Stimulated activated CD4-positive, alpha-beta T cell treated with anti-CD3 and anti-CD28 coated beads, Interleukin-4, amount 100 ng/mL, for 1 hour (primary cell): Measurements from ENCODE around the gene LIMS2.

Experiments used
- DNase-seq: peaks from one replicate; pipeline ENCODE4 v3.0.0-alpha.2; 2020

LIMS2 gene

GRCh38 chr2:127675331-127676261, at the start of gene LIMS2:
Gene LIMS2, minus strand, starts transcription at chr2:127675530. Its CDS starts 506 bp downstream, at chr2:127675024.
- no peak for DNase-seq

DNA sequence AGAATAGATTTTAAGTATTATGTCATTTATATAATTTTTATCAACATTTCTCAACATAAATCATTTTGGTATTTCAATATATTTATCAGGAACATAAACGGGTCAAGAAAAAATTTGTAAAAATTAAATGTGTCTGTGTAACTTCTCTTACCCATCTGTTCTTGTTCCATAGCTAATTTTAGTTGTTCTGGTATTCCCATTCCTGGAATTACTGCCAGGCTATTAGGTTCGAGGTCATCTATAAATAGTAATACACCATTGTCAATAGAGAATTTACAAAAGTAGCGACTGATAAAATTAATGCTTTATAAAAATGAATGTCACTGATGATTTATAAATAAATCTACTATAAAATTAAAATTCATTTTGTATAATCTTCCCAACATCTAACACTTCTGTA, 47.5 kb upstream of the LIMS2 start:
- no peak for DNase-seq

DNA sequence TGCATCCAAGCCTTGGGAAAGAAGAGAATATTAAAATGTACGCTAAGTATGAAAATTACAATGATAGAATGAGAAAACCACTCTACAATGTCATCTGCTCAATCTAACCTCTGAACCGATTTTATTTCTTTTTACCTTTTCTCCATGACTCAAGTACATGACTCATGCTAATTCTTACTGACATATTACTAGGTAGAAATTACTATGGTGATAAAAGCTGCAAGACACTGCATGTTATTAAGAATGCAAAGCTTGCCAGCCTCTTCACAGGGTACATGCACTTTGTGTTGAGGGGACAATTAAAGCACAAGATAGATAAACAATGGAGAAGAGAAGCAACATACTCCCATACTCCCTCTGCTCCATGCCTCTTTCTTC, 46.6 kb upstream of the LIMS2 start:
- DNase-seq = no peak

DNA sequence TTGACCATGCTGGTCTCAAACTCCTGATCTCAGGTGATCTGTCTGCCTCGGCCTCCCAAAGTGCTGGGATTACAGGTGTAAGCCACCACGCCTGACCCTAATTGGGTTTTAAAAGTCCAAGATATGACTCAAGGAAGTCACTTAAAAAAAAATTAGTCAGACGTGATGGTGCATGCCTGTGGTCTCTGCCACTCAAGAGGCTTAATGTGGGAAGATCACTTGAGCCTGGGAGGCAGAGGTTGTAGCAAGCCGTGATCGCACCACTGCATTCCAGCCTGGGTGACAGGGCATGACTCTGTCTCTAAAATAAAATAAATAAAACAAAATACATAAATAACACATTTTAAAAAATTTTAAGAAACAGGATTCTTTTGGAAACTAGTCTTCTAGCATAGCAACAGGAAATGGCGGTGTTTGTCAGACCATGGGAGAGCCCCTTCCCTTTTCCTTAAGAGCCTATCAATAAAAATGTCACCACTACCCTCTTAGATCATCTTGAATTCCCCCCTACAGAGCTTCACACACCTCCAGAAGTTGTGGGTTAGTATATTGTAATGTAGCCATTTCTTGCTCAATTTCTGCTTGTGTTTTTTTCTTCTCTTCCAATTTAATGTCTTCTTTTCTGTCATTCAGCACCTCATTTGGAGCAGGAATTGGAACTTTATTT, 46.1 kb upstream of the LIMS2 start:
- DNase-seq = no peak

- no peak for DNase-seq
Observed at GRCh38 chr2:127719301-127720218, 44.2 kb upstream of the LIMS2 start.

DNA sequence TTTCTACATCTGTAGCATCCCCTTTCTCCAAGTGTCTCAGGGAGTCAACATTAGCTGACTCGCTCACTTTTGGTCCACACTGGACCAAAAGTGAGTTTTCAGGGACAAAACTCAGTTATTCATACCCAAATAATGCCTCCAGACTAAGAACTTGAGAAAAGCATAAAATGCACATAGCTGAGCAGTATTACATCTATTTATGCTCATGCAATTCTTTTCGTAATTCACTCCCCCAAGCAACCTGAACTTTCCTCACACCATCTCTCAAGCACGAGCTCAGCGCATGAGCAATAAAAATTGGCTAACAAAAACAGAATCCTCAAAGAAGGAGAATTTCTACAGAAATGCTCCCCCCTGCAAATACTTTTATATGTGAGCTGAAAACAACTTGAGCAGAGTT, 42.9 kb upstream of the LIMS2 start:
- no peak for DNase-seq

DNA sequence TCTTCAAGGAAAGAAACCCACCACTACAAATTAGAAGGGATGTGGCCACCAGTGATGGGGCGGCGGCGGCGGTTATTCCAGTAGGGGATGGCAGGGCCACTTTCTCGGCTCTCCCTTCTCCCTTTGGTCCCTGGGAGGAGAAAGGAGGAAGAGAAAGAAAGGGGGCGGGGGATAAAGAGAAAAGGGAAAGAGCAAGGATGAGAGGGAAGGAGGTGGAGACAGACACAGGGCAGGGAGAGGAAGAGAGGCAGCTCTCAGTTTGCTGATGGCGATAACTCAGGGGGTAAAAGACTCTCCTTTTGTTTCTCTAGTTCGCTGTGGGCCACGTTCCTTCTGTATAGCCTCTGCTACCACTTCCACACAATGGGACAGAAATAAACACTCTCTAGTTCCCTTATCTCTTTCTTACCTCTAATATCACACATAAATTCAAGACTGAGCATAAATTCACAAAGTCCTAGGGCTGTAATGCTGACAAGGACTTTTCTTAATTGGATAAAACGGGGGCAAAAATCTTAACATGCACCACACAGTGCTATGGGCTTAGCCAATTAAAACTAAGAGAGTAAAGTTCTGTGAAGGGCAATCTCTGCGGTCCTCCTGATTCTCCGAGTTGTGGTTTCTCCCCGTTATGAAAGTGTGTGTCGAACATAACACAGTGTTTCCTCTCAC, 40.6 kb upstream of the LIMS2 start:
- no peak for DNase-seq

- no peak for DNase-seq
Observed at GRCh38 chr2:127713562-127713961, 38.2 kb upstream of the LIMS2 start.

DNA sequence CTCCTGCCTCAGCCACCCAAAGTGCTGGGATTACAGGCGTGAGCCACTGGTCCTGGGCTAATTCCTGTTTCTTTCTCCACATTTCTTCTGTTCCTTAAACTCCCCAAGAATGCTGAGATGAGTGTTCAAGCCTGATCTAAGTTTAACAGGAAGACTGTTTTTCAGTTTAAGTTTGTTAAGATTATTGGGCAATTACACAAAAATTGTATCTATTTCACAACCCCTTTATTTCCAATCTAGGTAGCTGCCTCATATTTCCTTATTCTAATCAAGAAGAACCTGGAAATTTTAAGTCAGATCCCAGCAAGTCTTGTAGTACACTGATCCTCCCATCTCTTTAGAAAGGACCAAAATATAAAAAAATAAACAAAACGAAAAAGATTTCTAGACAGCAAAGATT, 37.7 kb upstream of the LIMS2 start:
- no peak for DNase-seq

GRCh38 chr2:127709336-127709735, 34.0 kb upstream of the LIMS2 start:
- no peak for DNase-seq

GRCh38 chr2:127707890-127708648, 32.7 kb upstream of the LIMS2 start:
- DNase-seq = no peak

GRCh38 chr2:127706215-127706990, 31.1 kb upstream of the LIMS2 start:
- DNase-seq = no peak

DNA sequence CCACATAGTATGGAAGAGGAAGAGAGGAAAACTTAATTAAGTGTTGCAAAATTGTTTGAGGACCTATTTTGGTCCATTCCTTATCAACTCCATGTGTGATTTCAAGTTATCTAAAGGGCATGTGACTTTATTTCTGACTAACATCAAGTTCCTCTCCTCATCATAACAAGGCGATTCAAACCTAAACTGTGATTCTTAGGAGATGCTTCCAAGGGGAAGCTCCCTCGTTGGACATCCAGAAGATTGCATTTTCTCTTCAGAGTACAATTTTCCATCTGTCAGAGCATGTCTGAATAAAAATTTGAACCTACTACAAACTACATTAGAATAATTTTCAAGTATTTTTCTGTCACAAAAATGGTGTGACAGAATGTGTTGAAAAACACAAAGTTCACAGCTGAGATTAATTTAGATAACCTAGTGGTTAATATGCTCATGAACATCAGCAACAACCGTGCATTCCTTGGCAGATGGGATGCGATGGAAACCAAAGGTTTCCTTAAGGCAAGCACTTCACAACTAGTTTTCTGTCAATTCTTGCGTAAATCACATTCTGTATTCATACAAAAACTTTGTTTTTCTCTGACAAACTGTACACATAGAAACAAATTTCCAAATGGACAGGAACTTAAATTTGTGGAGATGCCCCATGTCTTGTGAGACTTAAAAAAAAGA, 30.2 kb upstream of the LIMS2 start:
- no peak for DNase-seq

GRCh38 chr2:127704641-127705390, 29.5 kb upstream of the LIMS2 start:
- DNase-seq = no peak

DNA sequence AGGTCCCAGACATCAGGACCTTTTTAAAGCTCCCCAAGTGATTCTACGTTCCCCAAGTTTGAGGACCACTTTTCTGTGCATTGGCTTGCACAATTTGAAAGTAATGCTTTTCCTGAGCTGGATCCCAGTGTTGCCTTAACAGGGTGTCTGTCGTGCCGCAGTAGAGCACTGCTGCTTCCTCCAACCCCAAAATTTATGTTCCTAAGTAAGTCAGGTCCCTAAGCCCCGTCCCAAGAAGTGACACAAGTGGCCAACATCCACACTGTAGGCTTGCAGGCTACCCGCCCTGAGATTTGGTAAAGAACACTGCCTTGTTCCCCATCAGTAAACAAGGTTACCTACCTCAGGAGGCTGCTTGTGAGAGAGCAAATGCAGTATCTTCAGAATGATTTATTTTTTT, 28.0 kb upstream of the LIMS2 start:
- DNase-seq = no peak

DNA sequence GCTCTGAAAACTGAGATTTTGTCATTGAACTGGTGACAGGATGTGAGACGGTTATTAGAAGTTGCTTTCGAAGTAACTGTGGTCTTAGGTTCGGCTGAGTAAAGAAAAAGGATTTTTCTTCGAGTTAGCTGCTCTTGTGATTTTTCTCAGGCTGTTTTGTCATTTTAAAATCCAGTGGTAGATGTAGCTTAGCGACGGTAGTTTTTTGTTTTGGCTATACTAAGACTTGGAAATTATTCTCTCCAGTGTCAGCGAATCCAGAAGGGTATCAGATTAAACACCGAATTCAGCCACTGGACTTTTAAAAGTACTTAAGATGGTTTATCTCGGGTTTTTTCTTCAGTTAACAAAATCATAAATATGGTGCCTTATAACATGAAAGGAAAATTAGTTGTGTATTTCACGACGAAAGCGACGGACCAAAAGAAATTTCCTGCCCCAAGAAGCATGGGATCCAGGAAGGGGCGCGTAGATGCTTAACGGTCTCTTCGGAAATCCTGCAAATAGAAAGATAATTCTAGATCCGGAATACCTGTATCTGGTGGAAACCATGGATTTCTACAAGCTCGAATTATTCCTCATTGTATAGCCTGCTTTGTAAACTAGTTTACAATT, 27.2 kb upstream of the LIMS2 start:
- DNase-seq = no peak

GRCh38 chr2:127701651-127702394, 26.5 kb upstream of the LIMS2 start:
- DNase-seq = peak; percentile 79

DNA sequence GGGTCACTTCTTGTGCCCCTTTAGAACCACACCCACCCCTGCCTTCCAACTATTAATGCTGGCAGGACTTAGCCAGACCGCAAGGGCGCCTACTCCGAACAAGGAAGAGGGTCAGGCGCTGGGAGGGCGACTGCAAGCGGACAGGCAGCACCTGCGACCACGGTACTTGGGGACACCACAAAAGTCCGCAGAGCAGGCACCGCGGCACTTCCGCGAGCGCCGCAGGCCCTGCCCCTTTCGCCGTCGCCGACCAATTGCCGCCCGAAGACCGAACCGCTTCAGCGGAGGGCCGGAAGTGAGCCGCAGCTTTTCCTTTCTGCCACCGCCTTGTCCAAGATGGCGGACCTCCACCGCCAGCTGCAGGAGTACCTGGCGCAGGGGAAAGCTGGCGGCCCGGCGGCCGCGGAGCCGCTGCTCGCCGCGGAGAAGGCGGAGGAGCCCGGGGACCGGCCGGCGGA, 25.9 kb upstream of the LIMS2 start, which contains the start of gene SFT2D3:
Gene SFT2D3 (plus strand): TSS at position 305 of the 458 bp plus-strand sequence. CDS start 32 bp downstream, at position 337.
- DNase-seq = peak; percentile 88
